ENCODE results near the gene MYO1G.

The MYO1G gene

GRCh38 chr7:44958645-44959344 is 20.0 kb downstream of the MYO1G start:
- DNase-seq (ENCODE audit: low read depth) = no peak
- no peak overlapping the region for H3K4me3 ChIP-seq (ENCODE audit: control insufficient read depth, low read depth, low read length)
- no peak for TF ChIP-seq CTCF (IDR thresholded peaks at IDR 0.05; ENCODE audit: control insufficient read depth, insufficient read depth, low read depth, low read length, missing control alignments)

GRCh38 chr7:44956157-44956766 is 22.6 kb downstream of the MYO1G start:
- H3K4me3 ChIP-seq (ENCODE audit: control insufficient read depth, low read depth, low read length) = no peak overlapping the region
- TF ChIP-seq CTCF (IDR thresholded peaks at IDR 0.05; ENCODE audit: control insufficient read depth, insufficient read depth, low read depth, low read length, missing control alignments) = no peak
- no peak for DNase-seq (ENCODE audit: low read depth)

GRCh38 chr7:44955733-44956132 is 23.1 kb downstream of the MYO1G start:
- no peak for TF ChIP-seq CTCF (IDR thresholded peaks at IDR 0.05; ENCODE audit: control insufficient read depth, insufficient read depth, low read depth, low read length, missing control alignments)
- H3K4me3 ChIP-seq (ENCODE audit: control insufficient read depth, low read depth, low read length) = no peak overlapping the region
- no peak for DNase-seq (ENCODE audit: low read depth)

GRCh38 chr7:44953156-44953555 is 25.7 kb downstream of the MYO1G start:
- H3K4me3 ChIP-seq (ENCODE audit: control insufficient read depth, low read depth, low read length) = no peak overlapping the region
- DNase-seq (ENCODE audit: low read depth) = no peak

GRCh38 chr7:44949303-44949702 is 29.5 kb downstream of the MYO1G start:
- no peak overlapping the region for H3K4me3 ChIP-seq (ENCODE audit: control insufficient read depth, low read depth, low read length)
- TF ChIP-seq CTCF (IDR thresholded peaks at IDR 0.05; ENCODE audit: control insufficient read depth, insufficient read depth, low read depth, low read length, missing control alignments) = no peak
- DNase-seq (ENCODE audit: low read depth) = no peak

More at GRCh38 chr7:44953156-44953555, 25.7 kb downstream of the MYO1G start:
- no peak for TF ChIP-seq CTCF (IDR thresholded peaks at IDR 0.05; ENCODE audit: control insufficient read depth, insufficient read depth, low read depth, low read length, missing control alignments)

GRCh38 chr7:44945479-44945878 is 33.3 kb downstream of the MYO1G start:
- DNase-seq (ENCODE audit: low read depth) = no peak
- TF ChIP-seq CTCF (IDR thresholded peaks at IDR 0.05; ENCODE audit: control insufficient read depth, insufficient read depth, low read depth, low read length, missing control alignments) = no peak
- H3K4me3 ChIP-seq (ENCODE audit: control insufficient read depth, low read depth, low read length) = no peak overlapping the region
